GM21381 (cell line): ENCODE data around the gene ENG.

ENCODE experiments used
- ATAC-seq: cut with Tn5 transposase; IDR thresholded peaks from one replicate; pipeline ENCODE4 v1.9.1; 2021; ENCODE audit warnings: mild to moderate bottlenecking, moderate library complexity; ENCODE audit not compliant: unreplicated experiment

Gene ENG

GRCh38 chr9:127816362-127816725, 38.1 kb downstream of the ENG start:
- ATAC-seq: no peak

- ATAC-seq: no peak
Observed at GRCh38 chr9:127815512-127816361, 38.7 kb downstream of the ENG start.

- no peak for ATAC-seq
Observed at GRCh38 chr9:127814619-127815511, 39.6 kb downstream of the ENG start.

GRCh38 chr9:127813686-127814226, 40.7 kb downstream of the ENG start:
- ATAC-seq: no peak

- ATAC-seq: no peak
Observed at GRCh38 chr9:127812936-127813675, 41.4 kb downstream of the ENG start.

- ATAC-seq: no peak
Observed at GRCh38 chr9:127812011-127812410, 42.4 kb downstream of the ENG start.

- ATAC-seq: no peak
Observed at GRCh38 chr9:127810378-127811187, 43.9 kb downstream of the ENG start.

- ATAC-seq: no peak
Observed at GRCh38 chr9:127809540-127810377, 44.7 kb downstream of the ENG start.

GRCh38 chr9:127809002-127809539, 45.4 kb downstream of the ENG start:
- ATAC-seq: no peak

GRCh38 chr9:127808347-127809001, 46.0 kb downstream of the ENG start:
- no peak for ATAC-seq

- no peak for ATAC-seq
Observed at GRCh38 chr9:127806871-127807270, 47.6 kb downstream of the ENG start.

- no peak for ATAC-seq
Observed at GRCh38 chr9:127805620-127806019, 48.8 kb downstream of the ENG start.

GRCh38 chr9:127803507-127804352, 50.7 kb downstream of the ENG start:
- no peak for ATAC-seq

- peak; percentile 69 for ATAC-seq
Observed at GRCh38 chr9:127802576-127803443, 51.6 kb downstream of the ENG start, which contains the start of gene FPGS. Gene FPGS (plus strand): TSS chr9:127802882. CDS start chr9:127802925, 43 bp downstream.

GRCh38 chr9:127801955-127802575, 52.4 kb downstream of the ENG start:
- ATAC-seq: no peak

GRCh38 chr9:127796852-127797370, 57.5 kb downstream of the ENG start:
- no peak for ATAC-seq
